Epidermal melanocyte (primary cell): ENCODE data around the gene SYNE3.

ENCODE experiments used
- DNase-seq: peaks from one replicate; pipeline ENCODE4 v3.0.0; 2011; ENCODE audit warnings: low spot score; ENCODE audit not compliant: insufficient read length

Gene SYNE3

GRCh38 chr14:95540236-95540855, 23.9 kb upstream of the SYNE3 start:
- no peak for DNase-seq

GRCh38 chr14:95538801-95539509, 22.5 kb upstream of the SYNE3 start:
- DNase-seq, result no peak

GRCh38 chr14:95537298-95538089, 21.0 kb upstream of the SYNE3 start:
- DNase-seq, result no peak

GRCh38 chr14:95536671-95537070, 20.2 kb upstream of the SYNE3 start:
- DNase-seq, result no peak

GRCh38 chr14:95536036-95536593, 19.7 kb upstream of the SYNE3 start:
- DNase-seq, result no peak

GRCh38 chr14:95535226-95536021, 19.0 kb upstream of the SYNE3 start:
- DNase-seq, result no peak

- DNase-seq, result peak; percentile 99
Observed at GRCh38 chr14:95534299-95535225, 18.1 kb upstream of the SYNE3 start, which contains the start of gene GLRX5. TSS of gene GLRX5 (plus strand) at chr14:95535050. CDS start at chr14:95535090, 40 bp downstream.

- no peak for DNase-seq
Observed at GRCh38 chr14:95533822-95534221, 17.4 kb upstream of the SYNE3 start.

- DNase-seq, result no peak
Observed at GRCh38 chr14:95533391-95533821, 17.0 kb upstream of the SYNE3 start.

- DNase-seq, result no peak
Observed at GRCh38 chr14:95531969-95532368, 15.5 kb upstream of the SYNE3 start.

- DNase-seq, result no peak
Observed at GRCh38 chr14:95531473-95531872, 15.0 kb upstream of the SYNE3 start.

GRCh38 chr14:95530473-95531276, 14.2 kb upstream of the SYNE3 start:
- DNase-seq, result no peak

- no peak for DNase-seq
Observed at GRCh38 chr14:95529216-95529615, 12.8 kb upstream of the SYNE3 start.

- no peak for DNase-seq
Observed at GRCh38 chr14:95527387-95528002, 11.0 kb upstream of the SYNE3 start.

- DNase-seq, result no peak
Observed at GRCh38 chr14:95526483-95527386, 10.3 kb upstream of the SYNE3 start.

- no peak for DNase-seq
Observed at GRCh38 chr14:95525999-95526398, 9.5 kb upstream of the SYNE3 start.

GRCh38 chr14:95524706-95525512, 8.5 kb upstream of the SYNE3 start:
- no peak for DNase-seq
